Activated CD4-positive, alpha-beta T cell treated with anti-CD3 and anti-CD28 coated beads, Interleukin-10, Interleukin-2, amounts not matched to agents 100 ng/mL and 50 ng/mL, durations not matched to agents 16 hours and 8 hours (primary cell): Measurements from ENCODE around the gene AAK1.

ENCODE experiments used
- DNase-seq: peaks from one replicate; pipeline ENCODE4 v3.0.0-alpha.2; 2020

The AAK1 gene

DNA sequence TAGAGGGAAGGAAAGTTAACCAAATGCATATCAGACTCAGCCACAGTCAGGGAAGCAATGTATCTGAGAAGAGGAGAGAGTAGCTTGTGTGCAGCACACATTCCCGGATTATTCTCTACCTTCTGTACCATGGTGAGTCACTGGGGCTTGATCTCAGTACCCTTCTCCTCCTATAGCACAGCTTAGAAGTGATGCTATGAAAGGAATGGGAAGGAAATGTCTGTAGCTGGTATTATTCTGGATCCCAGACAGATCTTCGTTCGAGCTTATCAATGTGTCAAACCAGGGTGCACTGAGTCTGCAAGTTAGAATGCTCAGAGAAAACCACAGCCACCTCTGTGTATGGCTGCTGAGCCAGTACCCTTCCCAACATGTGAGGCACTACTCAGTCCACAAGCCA is 118.3 kb downstream of the AAK1 start:
- no peak for DNase-seq

DNA sequence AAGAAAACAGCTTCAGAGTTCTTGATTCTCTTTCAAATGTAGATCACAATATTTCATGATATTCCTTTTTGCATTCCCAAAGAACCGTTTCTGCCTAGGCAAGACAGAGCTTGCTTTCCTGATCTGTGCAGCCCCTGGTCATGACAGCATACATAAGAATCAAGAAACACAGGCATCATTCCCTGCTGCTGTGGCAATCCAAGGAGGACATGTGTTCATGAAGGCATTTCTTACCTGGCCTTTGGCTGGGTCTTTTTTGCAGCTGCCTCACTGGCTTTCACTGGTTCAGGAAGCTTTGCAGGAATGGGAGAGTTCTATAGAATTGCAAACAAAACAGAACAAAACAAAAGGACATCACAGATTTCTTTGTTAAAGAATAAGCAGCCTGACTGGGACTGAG is 118.7 kb downstream of the AAK1 start:
- no peak for DNase-seq

DNA sequence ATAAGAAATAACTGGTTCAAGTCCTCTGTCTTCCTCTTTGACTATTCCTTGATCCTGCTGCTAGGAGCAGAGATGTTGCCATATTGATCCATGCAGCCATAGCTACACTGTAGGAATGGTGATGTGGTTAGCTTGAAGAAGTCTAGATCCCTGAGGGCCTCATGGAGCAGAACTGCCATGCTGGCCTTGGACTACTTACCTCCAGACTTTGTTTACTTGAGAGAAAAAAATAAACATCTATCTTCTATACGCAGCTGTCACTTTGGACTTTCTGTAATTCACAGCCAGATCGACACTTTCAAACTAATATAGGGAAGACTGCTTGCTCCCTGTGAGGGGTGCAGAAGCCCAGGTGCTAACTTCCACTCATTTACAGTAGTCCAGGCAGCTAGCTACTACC is 121.8 kb downstream of the AAK1 start:
- no peak for DNase-seq

DNA sequence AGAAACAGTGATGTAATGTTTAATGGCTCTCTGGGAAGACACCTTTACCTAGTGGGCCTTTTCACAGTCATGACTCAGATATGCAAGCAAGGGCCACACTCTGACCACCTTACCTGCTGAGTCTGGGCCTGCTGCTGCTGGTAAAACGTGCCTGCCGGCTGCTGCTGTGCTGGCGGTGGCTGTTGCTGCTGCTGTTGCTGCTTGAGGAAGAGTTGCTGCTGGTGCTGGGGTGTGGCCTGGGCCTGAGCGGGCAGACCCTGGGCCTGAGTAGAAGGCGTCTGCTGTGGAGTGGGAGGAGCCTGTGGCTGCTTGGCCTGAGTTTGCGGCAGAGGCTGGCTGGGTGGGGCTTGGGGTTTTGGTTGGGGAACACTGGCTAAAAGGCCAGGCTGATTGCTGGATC is 124.7 kb downstream of the AAK1 start:
- no peak for DNase-seq

DNA sequence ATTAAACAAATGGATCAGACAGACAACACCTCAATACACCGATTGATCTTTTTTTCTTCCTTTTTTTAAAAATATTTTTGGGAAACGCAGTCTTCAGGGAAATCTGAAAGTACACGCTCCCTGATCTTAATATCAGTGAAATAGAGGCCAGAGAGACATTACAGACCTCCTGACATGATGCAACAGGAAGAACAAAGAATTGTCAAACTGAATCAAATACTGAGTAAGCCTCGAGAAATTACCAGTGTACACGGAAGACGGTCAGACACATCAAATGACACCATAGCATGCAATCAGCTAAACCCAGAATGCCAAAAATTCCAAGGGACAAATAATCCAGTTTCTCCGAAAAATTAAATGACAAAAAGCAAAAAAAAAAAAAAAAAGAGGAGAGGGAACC is 126.1 kb downstream of the AAK1 start:
- DNase-seq: no peak

DNA sequence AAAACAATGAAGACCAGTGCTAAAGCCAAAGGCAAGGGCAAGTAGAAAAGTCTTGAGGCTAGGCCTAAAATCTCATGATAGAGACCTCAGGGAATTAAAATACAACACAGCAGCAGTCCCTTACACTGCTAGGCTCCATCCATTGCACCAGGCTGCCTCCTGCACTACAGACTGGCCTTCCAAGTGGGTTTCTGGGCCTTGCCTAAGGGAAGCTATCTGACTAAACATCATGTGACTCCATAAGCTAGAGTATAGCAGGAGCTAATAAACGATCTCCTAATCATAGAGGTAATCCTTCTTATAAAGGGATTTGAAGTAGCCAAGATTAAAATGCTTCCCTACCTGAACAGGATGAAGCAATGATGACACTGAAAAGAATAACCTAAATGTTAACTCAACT is 128.7 kb downstream of the AAK1 start:
- no peak for DNase-seq

DNA sequence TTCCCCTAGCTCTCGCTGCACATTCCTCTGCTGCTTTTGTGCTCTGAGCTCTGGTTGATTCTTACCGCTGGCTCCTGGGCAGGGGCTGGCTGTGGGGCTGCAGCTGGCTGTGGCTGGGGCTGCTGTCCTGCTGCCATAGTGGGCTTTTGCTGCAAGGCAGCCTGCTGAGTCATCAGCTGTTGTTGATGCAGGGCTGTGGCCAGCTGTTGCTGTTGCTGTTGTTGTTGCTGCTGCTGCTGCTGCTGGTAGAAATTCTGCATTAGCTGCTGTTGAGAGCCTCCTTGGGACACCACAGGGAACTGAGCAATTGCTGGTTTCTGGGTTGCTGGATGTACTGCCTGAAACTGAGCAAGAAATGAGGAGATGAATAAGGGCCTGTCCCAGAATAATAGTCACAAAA is 129.1 kb downstream of the AAK1 start:
- DNase-seq: no peak

DNA sequence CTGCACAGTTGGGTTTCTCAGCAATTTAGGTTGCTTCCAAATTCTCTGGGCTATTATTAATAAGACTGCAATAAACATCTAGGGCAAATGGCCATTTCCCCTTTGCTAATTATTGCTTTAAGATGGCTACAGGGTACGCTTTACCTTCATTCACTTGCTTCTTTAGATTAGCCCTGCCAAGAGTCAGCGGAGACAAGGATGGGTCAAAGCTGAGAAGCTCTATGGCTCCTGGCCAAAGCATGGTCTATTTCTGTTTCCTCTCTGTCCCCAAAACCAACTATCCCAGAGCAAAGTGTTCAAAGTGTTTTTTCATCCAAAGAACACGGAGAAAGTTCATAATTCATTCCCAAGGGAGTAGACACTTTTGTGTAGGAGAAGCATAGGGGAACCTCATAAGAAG is 131.1 kb downstream of the AAK1 start:
- DNase-seq: no peak

DNA sequence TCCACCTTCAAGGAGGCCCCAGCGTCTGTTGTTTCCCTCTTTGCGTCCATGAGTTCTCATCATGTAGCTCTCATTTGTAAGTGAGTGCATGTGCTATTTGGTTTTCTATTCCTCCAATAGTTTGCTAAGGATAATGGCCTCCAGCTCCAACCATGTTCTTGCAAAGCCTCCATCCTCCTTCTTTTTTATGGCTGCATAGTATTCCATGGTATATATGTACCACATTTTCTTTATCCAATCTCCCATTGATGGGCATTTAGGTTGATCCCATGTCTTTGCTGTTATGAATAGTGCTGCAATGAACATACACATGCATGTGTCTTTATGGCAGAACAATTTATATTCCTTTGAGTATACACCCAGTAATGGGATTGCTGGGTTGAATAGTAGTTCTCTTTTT is 133.3 kb downstream of the AAK1 start:
- no peak for DNase-seq

DNA sequence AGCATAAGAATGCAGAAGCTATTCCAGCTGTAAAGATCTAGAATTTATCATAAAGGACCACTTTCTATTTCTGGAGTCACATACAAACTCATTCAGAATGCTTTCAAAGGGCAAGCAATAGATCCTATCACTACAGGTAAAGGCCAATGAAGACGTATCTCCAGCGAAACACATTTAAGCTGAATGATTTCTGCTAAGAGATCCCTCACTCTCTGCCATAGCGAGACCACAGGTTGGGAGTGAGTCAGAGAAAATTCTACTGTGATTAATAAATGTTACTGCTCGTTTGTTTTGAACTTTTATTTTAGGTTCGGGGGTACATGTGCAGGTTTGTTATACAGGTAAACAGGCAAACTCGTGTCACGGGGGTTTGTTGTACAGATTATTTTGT is 133.8 kb downstream of the AAK1 start:
- DNase-seq: no peak

DNA sequence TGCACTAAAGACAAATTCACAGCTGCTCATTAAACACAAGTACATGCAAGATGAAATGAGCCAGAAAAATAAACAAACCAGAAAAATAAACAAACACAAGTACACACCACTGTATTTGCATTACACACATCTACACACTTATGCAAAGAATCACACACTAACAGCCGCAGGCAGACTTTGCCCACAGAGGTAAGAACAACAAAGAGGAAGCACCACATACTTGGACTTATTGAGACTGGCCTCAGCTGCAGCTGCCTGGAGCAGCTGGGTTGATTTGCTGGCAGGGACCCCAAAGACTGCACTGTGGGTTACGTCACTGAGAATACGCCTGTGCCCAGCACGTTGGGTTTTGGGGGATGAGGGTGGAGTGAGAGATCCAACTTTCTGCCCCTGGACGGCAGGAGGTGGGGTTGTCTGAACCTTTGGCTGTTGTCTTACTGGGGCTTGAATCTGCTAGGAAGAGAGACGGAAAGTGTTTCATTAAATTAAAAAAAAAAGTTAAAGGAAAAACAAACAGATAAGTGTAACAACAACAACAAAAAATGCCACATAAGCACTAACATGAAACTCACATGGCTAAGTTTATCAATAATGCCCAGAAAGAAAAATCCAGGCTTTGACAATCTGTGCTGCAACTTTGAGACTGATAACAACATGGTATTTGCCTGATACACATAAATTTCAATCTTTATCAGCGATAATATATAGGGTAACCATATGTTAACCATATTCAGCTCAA is 134.4 kb downstream of the AAK1 start:
- DNase-seq: no peak

DNA sequence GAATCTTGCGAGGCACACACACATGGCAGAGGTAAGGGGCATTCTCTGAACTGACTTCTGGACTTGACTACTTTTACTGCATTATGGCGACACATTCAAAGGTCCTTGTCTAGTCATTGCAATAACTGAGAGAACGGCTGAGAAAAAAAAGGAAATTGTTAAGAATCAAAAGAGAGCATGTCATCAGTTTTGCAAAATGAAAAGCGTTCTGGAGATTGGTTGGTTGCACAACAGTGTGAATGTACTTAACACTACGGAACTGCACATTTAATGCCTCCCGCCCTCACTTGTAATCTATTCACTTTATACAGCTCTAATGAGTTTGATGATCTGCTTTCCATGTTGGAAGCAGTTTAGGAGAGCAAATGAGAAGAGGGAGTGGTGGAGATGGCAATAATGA is 137.8 kb downstream of the AAK1 start:
- no peak for DNase-seq

DNA sequence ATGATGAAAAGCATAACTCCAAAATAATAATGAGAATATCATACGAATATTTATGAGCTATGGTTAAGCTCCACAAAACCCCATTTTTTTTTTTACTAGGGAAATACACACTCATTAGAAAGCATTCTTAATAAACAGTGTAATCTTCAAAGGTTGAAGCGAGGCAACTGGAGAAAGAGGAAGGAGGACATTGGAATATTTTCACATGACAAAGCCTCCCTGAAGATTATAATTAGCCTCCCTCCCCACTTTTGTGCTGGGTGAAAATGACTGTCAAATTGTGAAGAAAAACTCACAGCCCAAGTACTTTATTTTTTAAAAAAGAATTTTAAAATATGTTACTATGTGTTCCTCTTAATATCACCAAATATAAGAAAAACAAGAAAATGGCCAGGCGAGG is 142.2 kb downstream of the AAK1 start:
- DNase-seq: no peak

DNA sequence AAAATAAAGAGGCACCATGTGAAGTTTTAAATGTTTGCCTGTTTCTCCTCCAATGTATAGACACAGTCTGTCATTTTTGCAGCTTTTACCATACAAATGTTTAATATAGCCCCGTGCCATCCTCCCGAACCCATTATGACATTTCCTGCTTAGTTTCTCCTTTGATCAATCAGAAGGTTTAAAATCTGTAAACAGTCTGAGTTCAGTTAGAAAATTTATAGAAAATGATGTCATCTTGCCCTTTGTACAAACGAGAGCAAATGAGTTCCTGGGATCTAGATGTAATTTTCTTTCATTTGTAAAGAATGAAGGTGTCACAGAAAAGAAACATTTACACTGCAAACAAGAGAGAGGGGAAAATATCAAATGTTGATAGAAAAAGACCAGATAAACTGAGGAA is 143.6 kb downstream of the AAK1 start:
- no peak for DNase-seq

DNA sequence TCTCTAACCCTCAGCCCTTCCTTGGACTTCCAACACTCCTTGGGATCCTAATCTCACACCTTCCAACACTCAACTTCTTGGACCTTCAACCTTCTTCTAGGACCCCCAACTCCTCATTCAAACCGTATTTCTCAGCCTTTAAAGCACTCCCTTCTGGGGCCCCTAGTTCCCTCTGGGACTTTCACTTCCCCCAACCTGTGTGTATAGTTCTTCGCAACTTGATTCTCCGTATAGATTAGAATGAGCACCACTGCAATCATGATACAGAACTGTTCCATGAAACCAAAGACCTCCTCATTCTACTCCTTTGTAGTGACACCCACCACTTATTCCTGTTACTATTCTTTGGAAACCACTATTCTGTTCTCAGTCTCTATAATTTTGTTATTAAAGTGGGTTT is 144.3 kb downstream of the AAK1 start:
- DNase-seq: no peak

DNA sequence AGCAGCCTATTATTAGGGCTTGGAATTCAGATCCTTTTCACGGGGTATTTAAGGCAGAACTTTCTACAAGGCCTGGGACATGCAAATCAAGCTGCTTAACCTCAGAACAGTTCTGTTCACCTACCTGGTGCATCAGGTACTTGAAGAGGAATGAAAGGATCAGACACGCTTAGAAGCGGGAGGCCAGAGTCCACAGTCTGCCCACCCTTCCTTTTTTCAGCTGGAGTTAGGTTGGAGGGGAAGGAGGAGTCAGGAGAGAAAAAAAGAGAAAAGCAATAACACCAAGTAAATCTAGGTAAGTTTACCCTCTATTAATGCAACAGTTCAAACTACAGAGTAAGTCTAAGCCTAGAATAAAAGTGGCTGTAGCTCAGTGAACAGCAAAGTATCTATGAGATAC is 147.7 kb downstream of the AAK1 start:
- DNase-seq: no peak

DNA sequence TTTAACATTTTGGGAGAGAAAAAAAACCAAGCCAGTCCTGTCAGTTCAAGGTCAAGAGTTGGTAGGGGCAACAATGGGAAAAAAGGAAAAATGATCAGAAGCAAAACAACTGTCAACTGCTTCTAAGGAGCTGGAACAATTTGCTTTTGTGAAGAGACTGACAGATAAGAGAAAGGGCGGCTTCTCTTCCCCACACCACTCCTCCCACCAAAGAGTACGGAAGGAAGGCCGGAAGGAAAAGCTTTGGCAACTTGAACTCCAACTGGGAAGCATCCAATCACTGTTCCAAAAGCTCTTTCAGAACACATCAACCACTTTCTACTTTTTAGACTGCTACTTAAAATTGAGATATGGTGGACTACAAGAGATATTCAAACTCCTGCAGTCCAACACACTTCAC is 148.5 kb downstream of the AAK1 start:
- no peak for DNase-seq

DNA sequence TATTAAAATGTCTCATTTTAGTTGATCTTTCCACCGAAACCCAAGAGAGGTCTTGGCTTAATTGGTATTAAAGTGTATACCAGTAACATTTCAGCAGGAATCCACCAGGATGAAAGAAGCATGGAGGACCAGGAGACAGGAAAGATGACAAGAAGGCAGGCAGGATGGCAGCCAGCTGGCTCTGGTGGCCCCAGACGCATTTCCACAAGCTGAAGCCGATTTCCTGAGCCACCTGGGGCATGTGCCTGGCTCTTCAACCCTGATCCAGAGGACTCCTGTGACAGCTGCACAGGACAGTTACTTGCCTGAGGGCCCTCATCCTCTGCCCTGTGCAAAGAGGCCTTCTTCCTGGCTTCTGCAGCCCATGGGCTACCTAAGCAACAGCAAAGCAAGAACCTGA is 149.4 kb downstream of the AAK1 start:
- DNase-seq: no peak

DNA sequence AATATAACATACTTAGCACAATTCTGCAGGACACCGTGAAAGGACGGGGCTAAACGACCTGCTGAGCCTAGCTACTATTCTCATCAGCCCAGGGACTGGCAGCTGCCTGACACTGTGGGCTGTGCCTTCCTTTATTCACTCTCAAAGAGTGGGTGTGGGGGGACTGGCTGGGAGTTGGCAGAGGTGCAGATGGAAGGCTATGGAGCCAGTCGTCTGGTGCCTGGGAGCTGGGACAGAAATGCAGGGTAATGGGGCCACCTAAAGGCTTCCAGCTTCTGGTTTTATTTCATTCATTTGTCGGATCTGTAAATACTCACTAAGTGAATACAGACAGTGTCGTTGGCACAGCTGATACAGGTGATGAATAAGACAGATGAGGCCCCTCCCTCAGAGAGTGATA is 150.3 kb downstream of the AAK1 start:
- DNase-seq: no peak

DNA sequence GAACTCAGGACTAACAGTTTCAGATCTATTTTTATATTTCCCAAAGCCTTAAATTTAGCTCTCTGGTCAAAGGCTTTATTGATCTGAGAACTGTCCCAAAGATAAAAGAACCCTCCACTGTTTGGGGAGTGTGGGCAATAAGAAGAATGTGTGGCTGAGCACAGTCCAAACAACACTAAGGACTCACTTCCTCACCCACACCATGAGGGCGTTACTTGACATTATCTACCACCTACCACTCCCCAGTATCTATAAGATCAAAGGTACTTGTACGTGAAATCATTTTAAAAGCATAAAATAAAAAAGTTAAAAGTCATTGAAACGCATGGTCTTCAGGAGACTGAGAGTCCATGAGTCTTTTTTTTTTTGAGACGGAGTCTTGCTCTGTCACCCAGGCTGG is 151.7 kb downstream of the AAK1 start:
- no peak for DNase-seq

DNA sequence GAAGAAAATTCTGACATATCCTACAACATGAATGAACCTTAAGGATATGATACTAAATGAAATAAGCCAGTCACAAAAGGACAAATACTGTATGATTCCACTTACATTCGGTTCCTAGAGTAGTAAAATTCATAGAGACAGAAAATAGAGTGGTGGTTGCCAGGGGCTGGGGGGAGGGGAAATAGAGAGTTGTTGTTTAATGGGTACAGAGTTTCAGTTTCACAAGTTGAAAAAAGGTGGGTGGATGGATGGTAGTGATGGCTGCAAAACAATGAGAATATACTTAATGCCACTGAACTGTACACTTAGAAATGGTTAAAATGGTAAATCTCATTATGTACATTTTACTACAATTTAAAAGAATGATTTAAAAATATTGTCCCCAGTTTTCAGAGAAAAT is 153.1 kb downstream of the AAK1 start:
- DNase-seq: peak; percentile 36

DNA sequence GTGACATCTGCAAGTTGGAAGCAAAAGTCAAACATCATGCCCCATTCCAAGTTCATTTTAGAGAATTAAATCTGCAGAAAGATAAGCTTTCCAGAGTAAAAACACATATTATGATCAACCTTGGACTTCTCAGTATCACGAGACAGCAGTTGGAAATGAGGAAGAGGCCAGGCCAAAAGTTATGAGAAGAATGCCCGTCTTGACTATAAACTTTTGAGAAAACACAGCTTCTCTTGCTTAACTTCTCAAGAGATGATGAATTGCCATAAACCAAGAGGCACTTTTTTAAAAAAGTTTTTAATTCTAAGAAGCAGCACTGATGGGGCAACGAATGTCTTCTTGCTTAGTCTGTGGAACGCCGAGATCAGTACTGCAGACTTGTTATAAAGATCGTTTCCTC is 153.7 kb downstream of the AAK1 start:
- no peak for DNase-seq

DNA sequence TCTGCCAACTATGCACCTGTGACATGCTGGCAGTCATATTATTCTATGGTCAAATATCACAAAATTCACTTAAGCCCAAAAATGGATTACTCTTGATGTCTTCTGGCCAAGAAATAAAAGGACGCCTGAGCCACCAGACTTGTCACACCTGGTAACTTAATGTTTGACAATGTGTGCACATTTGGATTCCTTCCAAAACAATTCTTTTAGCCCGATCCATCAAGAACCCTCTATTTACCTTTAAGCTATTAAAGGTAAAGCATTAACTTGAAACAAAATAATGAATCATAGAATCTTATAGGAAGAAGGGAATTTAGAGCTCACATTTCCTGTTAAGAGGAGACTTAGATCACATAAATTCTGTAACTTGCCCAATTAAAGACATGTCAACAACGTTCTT is 159.8 kb downstream of the AAK1 start:
- DNase-seq: no peak

DNA sequence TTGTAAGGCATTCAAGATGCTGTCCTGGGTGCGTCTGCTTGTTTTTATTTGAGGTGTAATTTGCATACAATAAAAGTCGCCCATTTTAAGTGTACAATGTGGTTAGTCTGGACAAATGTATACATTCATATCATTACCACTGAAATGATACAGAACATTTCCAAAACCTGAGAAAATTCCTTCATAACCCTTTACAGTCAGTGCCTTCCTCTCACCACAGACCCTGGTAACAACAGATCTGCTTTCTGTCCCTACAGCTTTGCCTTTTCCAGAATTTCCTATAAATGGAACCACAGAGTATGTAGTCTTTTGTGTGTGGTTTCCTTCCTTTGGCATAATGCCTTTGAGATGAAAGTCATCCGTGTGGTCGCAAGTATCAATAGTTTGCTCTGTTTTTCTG is 160.5 kb downstream of the AAK1 start:
- no peak for DNase-seq

DNA sequence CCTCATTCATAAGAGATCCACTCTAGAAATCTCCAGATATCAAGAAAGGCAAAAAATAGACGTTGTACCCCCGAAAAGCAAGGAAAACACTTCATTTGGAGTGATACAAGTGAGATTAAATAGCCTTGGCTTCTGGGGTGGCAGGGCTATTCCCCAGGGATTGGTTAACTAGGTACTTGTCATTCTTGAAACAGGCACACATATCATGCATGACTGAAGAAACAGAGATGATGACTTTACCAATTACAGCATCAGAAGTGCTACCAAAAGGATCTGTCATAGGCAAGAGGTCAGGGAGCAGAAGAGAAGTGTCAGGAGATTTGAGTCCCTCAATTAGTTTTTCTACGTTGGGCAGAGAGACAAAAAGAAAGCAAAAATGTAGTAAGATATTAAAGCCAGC is 161.1 kb downstream of the AAK1 start:
- DNase-seq: no peak

DNA sequence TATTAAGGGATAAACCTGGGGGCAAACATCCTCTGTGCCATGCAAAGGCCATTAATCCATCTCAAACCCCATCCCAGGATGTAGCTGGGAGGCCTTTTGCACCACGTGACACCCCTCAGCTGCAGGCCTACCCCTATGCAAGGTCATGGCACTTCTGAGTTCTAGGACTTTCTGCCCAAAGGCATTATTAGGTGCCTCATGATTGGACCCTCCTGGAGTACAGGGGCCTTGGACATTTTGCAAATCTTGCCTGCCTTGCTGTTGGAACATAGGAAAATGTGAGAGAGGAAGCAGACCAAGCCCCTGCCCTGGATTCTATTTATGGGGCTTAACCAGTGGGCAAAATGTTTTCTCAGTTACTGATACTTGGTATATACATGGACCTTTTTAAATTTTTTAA is 162.1 kb downstream of the AAK1 start:
- DNase-seq: no peak
